ENCODE data around the gene TEKTIP1. TPM values are rescaled to one million over a fixed set of nuclear protein-coding genes. Genes with fewer than 3 reads are reported as not detected.

Gene TEKTIP1
- total and polyA plus RNA-seq, 7 donors, result 1.4 to 1.5 TPM; not detected in 5

DNA sequence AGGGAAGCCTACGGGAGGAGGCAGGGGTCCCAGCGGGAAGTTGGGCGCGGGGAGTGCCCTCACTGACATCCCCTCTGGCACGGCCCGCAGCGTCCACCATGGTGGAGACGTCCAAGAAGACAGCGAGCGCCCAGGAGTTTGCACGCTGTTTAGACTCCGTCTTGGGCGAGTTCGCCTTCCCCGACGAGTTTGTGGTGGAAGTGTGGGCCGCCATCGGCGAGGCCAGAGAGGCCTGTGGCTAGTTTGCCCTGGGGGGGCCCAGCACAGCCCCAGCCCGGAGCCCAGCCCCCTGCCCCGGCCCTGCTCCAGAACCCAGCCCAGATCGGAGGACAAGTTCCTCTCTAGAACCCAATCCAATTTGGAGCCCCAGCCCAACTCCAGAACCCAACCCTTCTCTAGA lies 51.0 kb downstream of the TEKTIP1 start:
- no peak for DNase-seq
- H3K9me3 ChIP-seq, result no peaks in the 10 kb centered on the region
- peaks cover 0 to 24% (median 23%) of the 10 kb centered on the region in 4 donors for H3K4me1 ChIP-seq
- WGBS, 2 donors, result 94 to 96% methylated on average over 22 of the region's 22 CpGs
- intact Hi-C loops (cut with DNase I), result no loop called here
- TF ChIP-seq POLR2AphosphoS5 (IDR thresholded peaks at IDR 0.05) (no peak), EP300 (IDR thresholded peaks at IDR 0.05) (no peak), POLR2A (IDR thresholded peaks at IDR 0.05) (no peak)
- TF ChIP-seq, protein P1, sequence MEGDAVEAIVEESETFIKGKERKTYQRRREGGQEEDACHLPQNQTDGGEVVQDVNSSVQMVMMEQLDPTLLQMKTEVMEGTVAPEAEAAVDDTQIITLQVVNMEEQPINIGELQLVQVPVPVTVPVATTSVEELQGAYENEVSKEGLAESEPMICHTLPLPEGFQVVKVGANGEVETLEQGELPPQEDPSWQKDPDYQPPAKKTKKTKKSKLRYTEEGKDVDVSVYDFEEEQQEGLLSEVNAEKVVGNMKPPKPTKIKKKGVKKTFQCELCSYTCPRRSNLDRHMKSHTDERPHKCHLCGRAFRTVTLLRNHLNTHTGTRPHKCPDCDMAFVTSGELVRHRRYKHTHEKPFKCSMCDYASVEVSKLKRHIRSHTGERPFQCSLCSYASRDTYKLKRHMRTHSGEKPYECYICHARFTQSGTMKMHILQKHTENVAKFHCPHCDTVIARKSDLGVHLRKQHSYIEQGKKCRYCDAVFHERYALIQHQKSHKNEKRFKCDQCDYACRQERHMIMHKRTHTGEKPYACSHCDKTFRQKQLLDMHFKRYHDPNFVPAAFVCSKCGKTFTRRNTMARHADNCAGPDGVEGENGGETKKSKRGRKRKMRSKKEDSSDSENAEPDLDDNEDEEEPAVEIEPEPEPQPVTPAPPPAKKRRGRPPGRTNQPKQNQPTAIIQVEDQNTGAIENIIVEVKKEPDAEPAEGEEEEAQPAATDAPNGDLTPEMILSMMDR (IDR thresholded peaks at IDR 0.05), result no peak
- H3K27ac ChIP-seq, result no peak overlapping the region
- H3K36me3 ChIP-seq, result no peaks in the 10 kb centered on the region
- H3K27me3 ChIP-seq, result peaks cover 15 to 20% (median 16%) of the 10 kb centered on the region in 3 donors
- no peak overlapping the region for H3K4me3 ChIP-seq

DNA sequence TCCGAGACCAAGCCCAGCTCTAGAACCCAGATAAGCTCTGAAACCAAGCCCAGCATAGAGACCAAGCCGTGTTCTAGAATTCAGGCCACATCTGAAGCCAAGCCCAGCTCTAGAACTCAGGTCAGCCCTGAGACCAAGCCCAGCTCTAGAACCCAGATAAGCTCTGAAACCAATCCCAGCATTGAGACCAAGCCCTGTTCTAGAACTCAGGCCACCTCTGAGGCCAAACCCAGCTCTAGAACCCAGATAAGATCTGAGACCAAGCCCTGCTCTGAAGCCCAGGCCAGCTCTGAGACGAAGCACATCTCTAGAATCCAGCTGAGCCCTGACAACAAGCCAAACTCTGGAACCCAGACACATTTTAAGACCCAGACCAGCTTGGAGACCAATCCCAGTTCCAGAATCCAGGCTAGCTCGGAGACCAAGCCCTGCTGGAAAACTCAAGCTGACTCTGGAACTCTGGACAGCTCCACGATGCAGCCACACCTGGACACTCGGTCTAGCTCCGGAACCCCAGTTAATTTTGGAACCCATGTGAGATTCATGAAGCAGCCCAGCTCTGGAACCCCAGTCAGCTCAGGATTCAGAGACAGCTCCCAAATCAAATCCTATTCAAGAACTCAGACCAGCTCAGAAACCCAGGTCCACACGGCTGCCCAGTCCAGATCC lies 52.2 kb downstream of the TEKTIP1 start:
- DNase-seq, result no peak
- 90 to 92% methylated on average over 8 of the region's 8 CpGs for WGBS, 2 donors
- intact Hi-C loops (cut with DNase I), result no loop called here
- Histone ChIP-seq H3K27me3 (peaks cover 3 to 8% (median 5%) of the 10 kb centered on the region in 3 donors), H3K27ac (no peak overlapping the region), H3K9me3 (no peaks in the 10 kb centered on the region), H3K4me1 (peaks cover 0 to 12% (median 12%) of the 10 kb centered on the region in 4 donors), H3K36me3 (no peaks in the 10 kb centered on the region), H3K4me3 (no peak overlapping the region)
- TF ChIP-seq POLR2A (IDR thresholded peaks at IDR 0.05) (no peak), EP300 (IDR thresholded peaks at IDR 0.05) (no peak), POLR2AphosphoS5 (IDR thresholded peaks at IDR 0.05) (no peak)
- TF ChIP-seq, protein P1 (IDR thresholded peaks at IDR 0.05), result no peak

DNA sequence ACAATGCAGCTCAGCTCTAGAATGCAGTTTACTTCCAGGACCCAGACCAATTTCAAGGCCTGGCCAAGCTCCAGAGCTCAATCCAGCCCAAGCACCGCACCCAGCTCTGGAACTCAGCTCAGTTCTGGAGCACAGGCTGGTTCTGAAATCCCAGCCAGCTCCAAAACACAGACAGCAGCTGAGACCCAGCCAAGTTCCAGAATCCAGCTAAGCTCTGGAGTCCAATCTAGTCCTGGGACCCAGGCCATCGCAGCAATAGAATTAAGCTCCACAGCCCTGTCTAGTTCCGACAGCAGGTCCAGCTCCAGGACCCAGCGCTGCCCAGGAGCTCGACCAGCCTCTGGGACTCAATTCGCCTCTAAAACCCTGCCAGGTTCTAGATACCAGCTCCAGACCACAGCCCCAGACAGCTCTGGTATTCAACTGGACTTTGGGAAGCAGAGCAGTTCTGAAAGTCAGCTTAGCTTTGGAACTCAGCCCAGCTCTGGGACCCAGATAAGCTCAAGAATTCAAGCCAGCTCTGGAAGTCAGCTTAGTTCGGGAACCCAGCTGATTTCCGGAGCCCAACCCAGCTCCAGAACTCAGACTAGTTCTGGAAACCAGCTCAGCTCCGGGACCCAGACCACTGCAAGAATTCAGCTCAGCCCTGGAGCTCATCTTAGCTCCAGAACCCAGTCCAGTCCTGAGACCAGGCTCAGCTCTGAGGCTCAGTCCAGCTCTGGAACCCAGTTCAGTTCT lies 53.1 kb downstream of the TEKTIP1 start:
- DNase-seq, result no peak
- intact Hi-C loops (cut with DNase I), result no loop called here
- no peak for TF ChIP-seq POLR2A (IDR thresholded peaks at IDR 0.05)
- no peak for TF ChIP-seq POLR2AphosphoS5 (IDR thresholded peaks at IDR 0.05)
- TF ChIP-seq EP300 (IDR thresholded peaks at IDR 0.05), result no peak
- TF ChIP-seq, protein P1 (IDR thresholded peaks at IDR 0.05), result no peak
- Histone ChIP-seq H3K9me3 (no peaks in the 10 kb centered on the region), H3K27me3 (no peaks in the 10 kb centered on the region), H3K4me3 (no peak overlapping the region), H3K36me3 (no peaks in the 10 kb centered on the region), H3K27ac (no peak overlapping the region), H3K4me1 (peaks cover 0 to 3% (median 3%) of the 10 kb centered on the region in 4 donors)
- WGBS, 2 donors, result 89 to 91% methylated on average over 9 of the region's 9 CpGs

DNA sequence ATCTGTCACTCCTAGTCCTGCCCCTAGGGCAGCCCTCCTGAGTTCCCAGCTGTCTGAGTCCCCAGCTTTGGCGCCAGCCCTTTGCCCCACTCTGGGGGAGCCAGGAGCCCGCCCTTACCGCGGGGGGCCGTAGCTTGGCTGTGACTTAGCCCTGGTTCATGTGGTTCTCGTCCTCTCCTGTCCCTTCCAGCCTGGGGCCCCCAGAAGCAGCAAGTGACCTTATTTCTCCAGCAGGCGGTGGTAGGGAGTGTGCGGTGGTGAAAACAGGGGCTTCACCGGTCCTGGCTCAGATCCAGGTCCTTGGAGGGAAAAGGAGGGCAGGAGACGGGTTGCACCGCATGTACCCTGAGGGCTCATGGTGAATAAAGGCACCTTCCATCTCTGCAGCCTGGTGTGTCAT lies 54.2 kb downstream of the TEKTIP1 start:
- intact Hi-C loops (cut with DNase I), result no loop called here
- H3K27ac ChIP-seq, result no peak overlapping the region
- DNase-seq, result no peak
- H3K36me3 ChIP-seq, result no peaks in the 10 kb centered on the region
- H3K4me3 ChIP-seq, result no peak overlapping the region
- H3K9me3 ChIP-seq, result no peaks in the 10 kb centered on the region
- no peaks in the 10 kb centered on the region for H3K4me1 ChIP-seq
- H3K27me3 ChIP-seq, result no peaks in the 10 kb centered on the region
- WGBS, 2 donors, result 37 to 51% methylated on average over 11 of the region's 11 CpGs
- TF ChIP-seq POLR2AphosphoS5 (IDR thresholded peaks at IDR 0.05), result no peak
- TF ChIP-seq EP300 (IDR thresholded peaks at IDR 0.05), result no peak
- no peak for TF ChIP-seq POLR2A (IDR thresholded peaks at IDR 0.05)
- TF ChIP-seq, protein P1 (IDR thresholded peaks at IDR 0.05), result no peak

Small RNA genes within 50 kb of the gene (small RNA-seq; reads per million reads assigned to genes)
- gene AC005786.1, result 0 reads per million in 3 donors
- 0 reads per million in 3 donors for gene RF00212

Other genes with a start within 250 kb of the TEKTIP1 start
- gene NFIC, start 172.6 kb upstream of the TEKTIP1 start, total RNA-seq, result 100 to 1,000 TPM in 1 of 4 donors, 10 to 100 TPM in 3; 63.2 to 114 (median 74.2) TPM
- 10 to 100 TPM in 2 of 3 donors, 1 to 10 TPM in 1; 9.0 to 45.7 (median 10.2) TPM for gene NFIC, start 172.6 kb upstream of the TEKTIP1 start, polyA plus RNA-seq
- gene SMIM24, start 58.6 kb upstream of the TEKTIP1 start, total RNA-seq, result not detected
- 10 to 100 TPM; 15.1 to 72.7 (median 30.3) TPM for gene SMIM24, start 58.6 kb upstream of the TEKTIP1 start, polyA plus RNA-seq
- gene SMIM44, start 55.7 kb upstream of the TEKTIP1 start, total RNA-seq, result not detected
- 1 to 10 TPM in 1 of 3 donors, not detected in 2; 2.9 TPM for gene SMIM44, start 55.7 kb upstream of the TEKTIP1 start, polyA plus RNA-seq
- gene DOHH, start 38.5 kb upstream of the TEKTIP1 start, total RNA-seq, result 10 to 100 TPM; 11.7 to 18.1 (median 17.0) TPM
- gene DOHH, start 38.5 kb upstream of the TEKTIP1 start, polyA plus RNA-seq, result 10 to 100 TPM in 1 of 3 donors, 1 to 10 TPM in 2; 7.2 to 22.5 (median 7.2) TPM
- gene FZR1, start 32.9 kb upstream of the TEKTIP1 start, total RNA-seq, result 10 to 100 TPM; 11.8 to 44.6 (median 20.5) TPM
- 10 to 100 TPM; 11.4 to 33.3 (median 13.9) TPM for gene FZR1, start 32.9 kb upstream of the TEKTIP1 start, polyA plus RNA-seq
- 10 to 100 TPM; 13.7 to 36.0 (median 22.6) TPM for gene MFSD12, start 18.4 kb downstream of the TEKTIP1 start, total RNA-seq
- 10 to 100 TPM in 1 of 3 donors, 1 to 10 TPM in 2; 2.4 to 53.5 (median 8.6) TPM for gene MFSD12, start 18.4 kb downstream of the TEKTIP1 start, polyA plus RNA-seq
- 100 to 1,000 TPM; 105 to 148 (median 120) TPM for gene HMG20B, start 33.8 kb downstream of the TEKTIP1 start, total RNA-seq
- 10 to 100 TPM; 61.3 to 85.9 (median 78.2) TPM for gene HMG20B, start 33.8 kb downstream of the TEKTIP1 start, polyA plus RNA-seq
- gene GIPC3, start 46.3 kb downstream of the TEKTIP1 start, total RNA-seq, result under 1 TPM in 2 of 4 donors, not detected in 2; under 0.01 to 0.83 TPM
- 1 to 10 TPM in 1 of 3 donors, not detected in 2; 1.0 TPM for gene GIPC3, start 46.3 kb downstream of the TEKTIP1 start, polyA plus RNA-seq
- 1 to 10 TPM in 1 of 4 donors, under 1 TPM in 3; 0.36 to 3.6 (median 0.68) TPM for gene TBXA2R, start 67.7 kb downstream of the TEKTIP1 start, total RNA-seq
- 1 to 10 TPM in 1 of 3 donors, under 1 TPM in 1, not detected in 1; 0.69 to 1.4 TPM for gene TBXA2R, start 67.7 kb downstream of the TEKTIP1 start, polyA plus RNA-seq
- 10 to 100 TPM; 15.5 to 23.9 (median 23.4) TPM for gene CACTIN, start 87.6 kb downstream of the TEKTIP1 start, total RNA-seq
- 10 to 100 TPM in 1 of 3 donors, 1 to 10 TPM in 2; 6.2 to 20.5 (median 9.0) TPM for gene CACTIN, start 87.6 kb downstream of the TEKTIP1 start, polyA plus RNA-seq
- 10 to 100 TPM; 27.8 to 68.7 (median 44.2) TPM for gene PIP5K1C, start 161.3 kb downstream of the TEKTIP1 start, total RNA-seq
- 10 to 100 TPM in 2 of 3 donors, 1 to 10 TPM in 1; 7.8 to 21.0 (median 11.6) TPM for gene PIP5K1C, start 161.3 kb downstream of the TEKTIP1 start, polyA plus RNA-seq
- gene TJP3, start 169.2 kb downstream of the TEKTIP1 start, total RNA-seq, result 1 to 10 TPM in 1 of 4 donors, under 1 TPM in 2, not detected in 1; 0.33 to 2.8 (median 0.36) TPM
- 100 to 1,000 TPM; 158 to 245 (median 168) TPM for gene TJP3, start 169.2 kb downstream of the TEKTIP1 start, polyA plus RNA-seq
- gene APBA3, start 222.5 kb downstream of the TEKTIP1 start, total RNA-seq, result 10 to 100 TPM; 17.8 to 42.9 (median 23.0) TPM
- gene APBA3, start 222.5 kb downstream of the TEKTIP1 start, polyA plus RNA-seq, result 10 to 100 TPM; 12.0 to 19.5 (median 13.2) TPM
- gene MRPL54, start 223.5 kb downstream of the TEKTIP1 start, total RNA-seq, result 100 to 1,000 TPM in 3 of 4 donors, 10 to 100 TPM in 1; 80.6 to 123 (median 103) TPM
- 100 to 1,000 TPM in 2 of 3 donors, 10 to 100 TPM in 1; 87.7 to 185 (median 168) TPM for gene MRPL54, start 223.5 kb downstream of the TEKTIP1 start, polyA plus RNA-seq
- gene RAX2, start 233.1 kb downstream of the TEKTIP1 start, total RNA-seq, result not detected
- gene RAX2, start 233.1 kb downstream of the TEKTIP1 start, polyA plus RNA-seq, result not detected
- 1 to 10 TPM in 1 of 4 donors, not detected in 3; 1.8 TPM for gene MATK, start 247.2 kb downstream of the TEKTIP1 start, total RNA-seq
- gene MATK, start 247.2 kb downstream of the TEKTIP1 start, polyA plus RNA-seq, result 1 to 10 TPM in 2 of 3 donors, not detected in 1; 6.6 to 7.7 TPM